ENCODE data around the gene GATAD2A. TPM values are rescaled to one million over a fixed set of nuclear protein-coding genes. Genes with fewer than 3 reads are reported as not detected.

The GATAD2A gene
- total RNA-seq, 1 donor from 2014 or later = 91.0 TPM

- Mint-ChIP-seq H3K27ac (no peak overlapping the region), H3K9me3 (ENCODE audit: low read depth) (no peaks in the 10 kb centered on the region), H3K4me3 (ENCODE audit: low read depth) (no peak overlapping the region), H3K36me3 (ENCODE audit: insufficient read depth) (peaks cover 2% of the 10 kb centered on the region), H3K4me1 (ENCODE audit: low read depth) (peaks cover 6% of the 10 kb centered on the region), H3K27me3 (no peaks in the 10 kb centered on the region)
- no peak for DNase-seq (ENCODE audit: low spot score, unreplicated experiment)
- TF ChIP-seq CTCF (IDR thresholded peaks at IDR 0.05; ENCODE audit: unreplicated experiment) = no peak
Measured at GRCh38 chr19:19416280-19416679, 10.8 kb downstream of the GATAD2A start.

GRCh38 chr19:19417046-19417445, 11.6 kb downstream of the GATAD2A start:
- Mint-ChIP-seq H3K4me1 (ENCODE audit: low read depth) (peaks cover 6% of the 10 kb centered on the region), H3K36me3 (ENCODE audit: insufficient read depth) (peaks cover 2% of the 10 kb centered on the region), H3K9me3 (ENCODE audit: low read depth) (no peaks in the 10 kb centered on the region), H3K4me3 (ENCODE audit: low read depth) (no peak overlapping the region), H3K27me3 (no peaks in the 10 kb centered on the region), H3K27ac (no peak overlapping the region)
- DNase-seq (ENCODE audit: low spot score, unreplicated experiment) = no peak
- TF ChIP-seq CTCF (IDR thresholded peaks at IDR 0.05; ENCODE audit: unreplicated experiment) = no peak

GRCh38 chr19:19417628-19418245, 12.3 kb downstream of the GATAD2A start:
- Mint-ChIP-seq H3K4me3 (ENCODE audit: low read depth) (no peak overlapping the region), H3K27ac (peak overlapping the region; percentile 38), H3K27me3 (no peaks in the 10 kb centered on the region), H3K4me1 (ENCODE audit: low read depth) (peaks cover 6% of the 10 kb centered on the region), H3K36me3 (ENCODE audit: insufficient read depth) (peaks cover 2% of the 10 kb centered on the region), H3K9me3 (ENCODE audit: low read depth) (no peaks in the 10 kb centered on the region)
- no peak for DNase-seq (ENCODE audit: low spot score, unreplicated experiment)
- TF ChIP-seq CTCF (IDR thresholded peaks at IDR 0.05; ENCODE audit: unreplicated experiment) = no peak

GRCh38 chr19:19418555-19419260, 13.2 kb downstream of the GATAD2A start:
- no peak for TF ChIP-seq CTCF (IDR thresholded peaks at IDR 0.05; ENCODE audit: unreplicated experiment)
- H3K27me3 Mint-ChIP-seq = no peaks in the 10 kb centered on the region
- peaks cover 6% of the 10 kb centered on the region for H3K4me1 Mint-ChIP-seq (ENCODE audit: low read depth)
- peak overlapping the region; percentile 42 for H3K27ac Mint-ChIP-seq
- H3K36me3 Mint-ChIP-seq (ENCODE audit: insufficient read depth) = peaks cover 2% of the 10 kb centered on the region
- no peak for DNase-seq (ENCODE audit: low spot score, unreplicated experiment)
- no peak overlapping the region for H3K4me3 Mint-ChIP-seq (ENCODE audit: low read depth)
- H3K9me3 Mint-ChIP-seq (ENCODE audit: low read depth) = no peaks in the 10 kb centered on the region

GRCh38 chr19:19420570-19421298, 15.3 kb downstream of the GATAD2A start:
- no peaks in the 10 kb centered on the region for H3K27me3 Mint-ChIP-seq
- H3K4me3 Mint-ChIP-seq (ENCODE audit: low read depth) = no peak overlapping the region
- peak overlapping the region; percentile 67 for H3K27ac Mint-ChIP-seq
- H3K36me3 Mint-ChIP-seq (ENCODE audit: insufficient read depth) = peaks cover 2% of the 10 kb centered on the region
- H3K9me3 Mint-ChIP-seq (ENCODE audit: low read depth) = no peaks in the 10 kb centered on the region
- DNase-seq (ENCODE audit: low spot score, unreplicated experiment) = no peak
- TF ChIP-seq CTCF (IDR thresholded peaks at IDR 0.05; ENCODE audit: unreplicated experiment) = no peak
- peaks cover 6% of the 10 kb centered on the region for H3K4me1 Mint-ChIP-seq (ENCODE audit: low read depth)

Measured in progenitor cell of endocrine pancreas (in vitro differentiated cells).